CD1c-positive myeloid dendritic cell (primary cell): ENCODE results near the gene NYNRIN.

ENCODE experiments used
- DNase-seq: peaks from one replicate; pipeline ENCODE4 v3.0.0-alpha.2; 2016; ENCODE audit errors: extremely low spot score

Gene NYNRIN

DNA sequence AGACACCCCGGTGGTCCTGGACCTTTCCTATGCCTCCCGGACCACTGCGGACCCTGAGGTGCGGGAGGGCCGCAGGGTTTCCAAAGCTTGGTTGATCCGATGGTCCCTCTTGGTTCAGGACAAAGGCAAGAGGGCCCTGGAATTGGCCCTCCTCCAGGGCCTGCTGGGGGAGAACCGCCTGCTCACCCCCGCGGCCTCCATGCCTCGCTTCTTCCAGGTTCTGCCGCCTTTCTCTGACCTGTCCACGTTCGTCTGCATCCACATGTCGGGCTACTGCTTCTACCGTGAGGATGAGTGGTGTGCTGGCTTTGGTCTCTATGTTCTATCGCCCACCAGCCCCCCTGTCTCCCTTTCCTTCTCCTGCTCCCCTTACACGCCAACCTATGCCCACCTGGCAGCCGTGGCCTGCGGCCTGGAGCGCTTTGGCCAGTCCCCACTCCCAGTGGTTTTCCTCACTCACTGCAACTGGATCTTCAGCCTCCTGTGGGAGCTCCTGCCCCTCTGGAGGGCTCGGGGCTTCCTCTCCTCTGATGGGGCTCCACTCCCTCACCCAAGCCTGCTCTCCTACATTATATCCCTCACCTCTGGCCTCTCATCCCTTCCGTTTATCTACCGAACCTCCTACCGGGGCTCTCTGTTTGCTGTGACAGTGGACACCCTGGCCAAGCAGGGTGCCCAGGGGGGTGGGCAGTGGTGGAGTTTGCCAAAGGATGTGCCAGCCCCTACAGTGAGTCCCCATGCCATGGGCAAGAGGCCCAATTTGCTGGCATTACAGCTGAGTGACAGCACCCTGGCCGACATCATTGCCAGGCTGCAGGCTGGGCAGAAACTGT, 16.8 kb downstream of the NYNRIN start:
- DNase-seq = no peak

DNA sequence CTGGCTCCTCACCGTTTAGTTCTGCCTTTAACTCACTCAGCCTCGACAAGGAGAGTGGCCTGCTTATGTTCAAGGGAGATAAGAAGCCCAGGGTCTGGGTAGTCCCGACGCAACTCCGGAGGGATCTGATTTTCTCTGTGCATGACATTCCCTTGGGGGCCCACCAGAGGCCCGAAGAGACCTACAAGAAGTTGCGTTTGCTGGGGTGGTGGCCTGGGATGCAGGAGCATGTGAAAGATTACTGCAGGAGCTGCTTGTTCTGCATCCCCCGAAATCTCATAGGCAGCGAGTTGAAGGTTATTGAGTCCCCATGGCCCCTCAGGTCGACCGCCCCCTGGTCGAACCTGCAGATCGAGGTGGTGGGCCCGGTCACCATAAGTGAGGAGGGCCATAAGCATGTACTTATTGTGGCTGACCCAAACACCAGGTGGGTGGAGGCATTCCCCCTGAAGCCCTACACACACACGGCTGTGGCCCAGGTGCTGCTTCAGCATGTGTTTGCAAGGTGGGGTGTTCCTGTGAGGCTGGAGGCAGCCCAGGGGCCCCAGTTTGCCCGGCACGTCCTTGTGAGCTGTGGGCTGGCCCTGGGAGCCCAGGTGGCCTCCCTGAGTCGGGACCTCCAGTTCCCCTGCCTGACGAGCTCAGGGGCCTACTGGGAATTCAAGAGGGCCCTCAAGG, 17.6 kb downstream of the NYNRIN start:
- DNase-seq = no peak

DNA sequence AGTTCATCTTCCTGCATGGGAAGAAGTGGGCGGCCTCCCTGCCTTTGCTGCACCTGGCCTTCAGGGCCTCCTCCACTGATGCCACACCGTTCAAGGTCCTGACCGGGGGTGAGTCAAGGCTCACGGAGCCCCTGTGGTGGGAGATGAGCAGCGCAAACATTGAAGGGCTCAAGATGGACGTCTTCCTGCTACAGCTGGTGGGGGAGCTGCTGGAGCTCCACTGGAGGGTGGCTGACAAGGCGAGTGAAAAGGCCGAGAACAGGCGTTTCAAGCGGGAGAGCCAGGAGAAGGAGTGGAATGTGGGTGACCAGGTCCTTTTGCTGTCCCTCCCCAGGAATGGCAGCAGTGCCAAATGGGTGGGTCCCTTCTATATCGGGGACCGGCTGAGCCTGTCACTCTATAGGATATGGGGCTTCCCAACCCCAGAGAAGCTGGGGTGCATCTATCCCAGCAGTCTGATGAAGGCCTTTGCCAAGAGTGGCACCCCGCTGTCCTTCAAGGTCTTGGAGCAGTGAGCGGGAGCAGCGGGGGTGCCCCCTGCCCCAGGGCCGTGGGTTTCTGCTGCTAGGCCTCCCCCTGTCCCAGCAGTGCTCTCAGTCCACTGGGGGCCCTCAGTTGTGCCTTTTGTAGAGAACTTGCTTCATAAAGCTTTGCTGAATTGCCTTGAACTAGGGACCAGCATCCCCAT, 18.3 kb downstream of the NYNRIN start:
- DNase-seq = no peak

DNA sequence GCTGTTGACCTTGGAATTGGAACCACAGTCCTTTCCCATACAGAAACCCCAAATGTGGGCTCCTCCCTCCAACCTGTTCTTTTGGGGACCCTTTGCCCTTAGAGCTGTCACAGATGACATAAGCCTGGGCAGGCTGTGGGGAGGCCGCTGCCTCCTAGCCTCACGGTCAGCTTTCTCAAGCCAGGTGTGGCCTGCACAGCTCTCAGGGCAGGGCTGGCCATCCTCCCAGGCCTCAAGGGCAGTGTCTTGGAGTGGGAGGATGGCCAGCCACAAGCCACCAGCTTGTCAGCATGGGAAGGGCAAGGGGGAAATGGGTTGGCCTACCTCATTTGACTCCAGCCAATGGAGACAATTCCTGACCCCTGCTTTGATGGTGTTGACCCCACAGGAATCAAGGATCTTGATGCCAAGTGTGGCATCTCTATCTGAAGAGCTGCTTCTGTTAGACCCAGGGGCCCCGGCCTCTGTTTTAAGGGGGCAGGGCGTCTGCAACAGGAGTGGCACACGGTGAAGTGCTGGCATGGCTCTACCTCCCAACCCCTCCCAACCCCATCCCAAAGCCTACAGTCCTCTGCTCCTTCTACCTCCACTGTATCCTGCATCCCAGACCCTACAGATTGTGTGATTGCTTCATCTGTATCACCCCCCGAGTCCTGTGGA, 19.2 kb downstream of the NYNRIN start:
- DNase-seq = no peak

DNA sequence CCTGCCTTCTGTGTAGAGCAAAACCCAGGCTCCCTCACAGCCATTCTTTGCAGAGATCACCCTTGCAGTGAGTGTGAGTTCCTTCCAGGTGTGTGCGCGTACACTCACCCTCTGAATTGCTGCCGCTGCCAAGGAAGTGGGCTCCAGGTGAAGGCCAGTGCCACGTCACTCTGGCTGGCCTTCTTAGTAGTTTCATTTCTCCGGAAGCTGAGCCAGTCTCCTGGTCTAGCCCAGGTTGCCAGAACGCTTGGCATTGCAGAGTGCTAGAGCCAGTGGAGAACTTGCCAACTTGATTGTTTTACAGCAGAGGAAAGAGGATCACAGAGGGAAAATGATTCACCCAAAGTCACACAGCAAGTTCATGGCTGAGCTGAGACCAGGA, 19.7 kb downstream of the NYNRIN start:
- DNase-seq = no peak

DNA sequence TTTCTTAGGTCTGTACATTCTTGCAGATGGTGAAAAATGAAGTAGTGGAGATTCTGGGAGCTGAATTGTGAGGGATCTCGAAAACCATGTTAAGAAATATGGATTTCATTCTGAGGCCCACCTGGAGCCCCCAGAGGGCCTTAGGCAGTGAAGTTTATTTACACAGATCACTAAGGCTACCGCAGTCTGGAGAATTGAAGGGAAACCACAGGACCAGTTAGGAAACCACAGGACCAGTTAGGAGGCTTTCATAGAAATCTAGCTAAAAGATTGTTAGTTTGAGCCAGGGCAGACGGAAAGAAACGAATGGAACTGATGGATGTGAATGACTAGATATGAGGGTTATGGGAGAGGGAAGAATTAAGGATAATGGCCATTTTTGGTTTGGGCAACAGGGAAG, 23.5 kb downstream of the NYNRIN start:
- no peak for DNase-seq

DNA sequence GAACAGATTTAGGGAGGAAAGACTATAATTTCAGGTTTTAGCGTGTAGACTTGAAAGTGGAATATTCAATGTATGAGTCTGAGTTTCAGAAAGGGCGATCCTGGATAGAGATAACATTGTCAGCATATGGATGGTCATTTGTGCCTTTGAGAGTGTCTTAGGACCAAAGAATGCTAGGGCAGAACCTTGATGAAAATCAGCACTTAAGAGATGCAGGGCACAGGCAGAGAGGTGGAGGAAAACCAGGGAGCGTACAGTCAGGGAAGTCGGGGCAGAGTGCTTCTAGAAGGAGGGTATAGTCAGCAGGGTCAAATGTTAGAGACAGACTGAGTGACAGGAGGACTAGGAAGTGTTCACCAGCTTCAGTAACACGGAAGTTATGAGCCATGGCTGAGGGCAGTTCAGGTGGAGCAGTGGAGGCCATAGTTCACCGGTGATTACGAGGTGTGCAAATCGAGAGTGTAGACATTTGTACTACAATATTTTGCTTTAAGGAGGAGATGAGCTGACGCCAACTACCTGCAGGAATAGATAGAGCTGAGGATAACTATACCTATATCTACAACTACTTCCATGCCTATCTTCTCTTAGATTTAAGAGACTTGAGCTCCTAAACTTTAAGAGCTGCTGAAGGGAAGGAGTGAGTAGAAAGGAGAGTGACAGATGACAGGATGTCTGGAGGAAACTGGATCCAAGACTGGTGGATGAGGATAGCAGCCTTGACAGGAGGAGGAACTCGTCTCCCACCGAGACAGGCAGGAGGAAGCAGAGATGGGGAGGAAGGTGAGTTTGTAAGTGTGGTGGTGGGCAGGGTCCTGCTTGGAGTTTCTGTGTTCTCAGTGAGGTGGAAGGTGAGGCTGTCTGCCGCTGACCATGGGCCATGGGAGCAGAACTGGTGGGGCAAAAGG, 24.1 kb downstream of the NYNRIN start:
- no peak for DNase-seq

DNA sequence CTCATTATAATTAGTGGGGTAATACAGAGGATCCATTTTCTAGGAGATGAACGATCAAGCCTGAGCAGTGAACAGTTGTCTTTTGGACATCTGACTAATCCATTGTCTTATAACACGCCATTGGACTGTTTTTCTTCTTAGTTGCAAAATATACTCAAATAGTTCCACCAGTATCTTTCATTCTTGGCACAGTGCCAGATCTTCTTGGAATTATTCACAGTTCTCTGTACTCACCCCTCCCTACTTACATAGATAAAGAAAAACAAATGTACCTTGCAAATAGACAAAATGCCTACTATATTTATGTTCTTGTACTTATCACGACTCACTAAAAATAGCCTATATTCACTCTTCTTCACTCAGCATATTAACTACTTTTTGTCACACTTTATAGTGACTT, 26.9 kb downstream of the NYNRIN start:
- DNase-seq = peak; percentile 40

DNA sequence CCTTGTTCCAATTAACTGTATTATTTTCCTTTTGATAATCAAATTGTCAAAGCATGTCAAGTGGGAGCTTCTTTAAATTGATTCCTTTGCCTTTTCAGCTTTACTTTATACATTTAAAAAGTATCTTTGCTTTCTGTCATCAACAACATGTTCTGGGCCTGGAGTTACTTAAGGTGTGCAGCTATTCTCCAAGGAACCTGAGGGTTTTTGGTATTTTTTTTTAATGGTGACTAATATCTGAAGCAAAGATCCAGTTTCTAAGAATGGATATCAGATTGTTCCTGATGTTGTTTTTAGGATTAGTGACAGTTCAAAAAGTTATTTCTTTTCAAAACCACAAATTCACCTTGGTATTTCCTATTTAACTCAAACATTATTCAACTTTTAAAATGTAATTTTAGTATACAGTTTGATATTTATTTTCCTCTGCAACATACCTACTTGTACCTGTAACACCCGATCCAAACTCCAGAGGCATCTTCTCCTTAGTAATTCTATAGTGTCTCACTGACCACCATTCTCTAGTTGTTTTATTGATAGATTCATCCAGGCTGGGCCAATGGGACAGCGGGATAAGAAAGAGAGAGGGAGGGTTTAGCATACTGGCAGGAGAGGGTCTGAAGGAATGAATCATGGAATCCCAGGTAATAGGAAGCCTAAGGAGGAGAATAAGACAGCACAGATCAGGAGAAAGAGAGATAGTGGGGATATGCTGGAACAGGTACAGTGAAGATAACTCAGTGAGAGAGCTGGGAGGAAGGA, 27.5 kb downstream of the NYNRIN start:
- DNase-seq = no peak

DNA sequence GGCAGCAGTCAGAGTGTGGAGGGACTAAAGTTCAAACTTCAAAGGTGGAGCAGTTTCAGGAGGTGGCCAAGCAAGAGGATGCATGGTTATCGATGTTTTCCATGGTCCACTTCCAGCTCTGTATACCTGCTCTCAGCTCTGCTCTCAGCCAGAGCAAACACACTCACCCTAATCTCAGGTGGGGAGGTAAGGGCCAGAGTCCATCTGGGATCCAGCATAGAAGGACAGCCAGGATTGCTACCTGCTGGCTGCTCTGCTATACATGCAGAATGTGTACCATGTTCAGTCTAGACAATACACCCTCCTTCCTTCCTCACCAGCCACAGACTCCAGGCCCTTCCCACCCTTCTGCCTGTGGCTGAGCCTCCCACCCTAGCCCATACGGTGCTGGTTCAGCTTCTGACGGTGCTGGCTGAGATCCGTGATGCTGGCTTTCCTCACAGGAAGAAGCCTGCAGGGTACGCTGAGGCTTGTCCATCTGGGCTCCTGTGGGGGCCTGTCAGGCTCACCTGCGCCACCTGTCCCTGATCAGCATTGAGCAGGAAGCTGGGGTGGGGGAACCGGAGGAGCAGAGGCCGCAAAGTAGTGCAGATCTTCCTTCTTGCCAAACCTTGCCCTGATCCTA, 28.2 kb downstream of the NYNRIN start:
- no peak for DNase-seq

DNA sequence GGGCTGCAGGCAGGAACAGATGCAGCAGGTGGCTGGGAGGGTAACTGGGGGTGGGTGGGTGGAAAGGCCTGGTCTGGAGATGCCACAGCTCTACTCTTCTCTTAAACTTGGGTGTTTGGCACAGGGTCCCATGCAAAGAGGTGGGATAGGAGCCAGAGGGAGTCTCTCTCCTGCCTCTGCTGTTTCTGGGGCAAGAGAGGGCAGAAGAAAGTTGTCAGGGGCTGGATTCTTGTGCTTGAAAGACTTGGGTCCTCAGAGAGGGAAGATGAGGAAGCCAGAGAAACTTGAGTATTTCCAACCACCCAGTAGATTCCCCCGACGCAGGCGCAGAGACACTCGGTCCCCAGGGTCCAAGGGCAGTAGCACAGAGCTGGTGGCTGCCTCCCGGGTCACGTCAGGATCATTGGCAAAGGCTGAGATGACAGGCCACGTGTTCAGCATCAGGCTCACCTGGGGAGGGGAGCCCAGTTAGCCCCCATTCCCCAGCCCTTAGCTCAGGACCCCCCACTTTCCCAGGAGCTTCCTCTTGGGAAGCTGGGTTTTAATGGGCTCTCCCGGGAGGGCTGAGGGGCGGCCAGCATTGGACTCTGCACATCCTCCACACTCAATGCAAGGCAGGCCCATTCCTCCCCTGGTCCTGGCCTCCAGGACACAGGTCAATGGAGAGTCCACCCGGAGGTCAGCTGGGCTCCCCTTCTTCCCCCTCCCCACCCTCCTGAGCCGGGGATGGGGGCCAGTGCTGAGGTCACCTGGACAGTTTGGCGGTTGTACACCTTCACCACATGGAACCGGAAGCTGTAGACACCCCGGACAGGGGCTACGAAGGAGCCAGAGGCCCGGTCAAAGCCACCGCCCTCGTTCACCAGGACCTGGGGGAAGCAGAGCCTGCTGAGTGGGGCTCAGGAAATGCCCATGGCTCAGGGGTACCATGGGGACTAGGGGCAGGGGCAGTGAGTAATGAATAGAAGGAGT, 29.0 kb downstream of the NYNRIN start:
- no peak for DNase-seq

DNA sequence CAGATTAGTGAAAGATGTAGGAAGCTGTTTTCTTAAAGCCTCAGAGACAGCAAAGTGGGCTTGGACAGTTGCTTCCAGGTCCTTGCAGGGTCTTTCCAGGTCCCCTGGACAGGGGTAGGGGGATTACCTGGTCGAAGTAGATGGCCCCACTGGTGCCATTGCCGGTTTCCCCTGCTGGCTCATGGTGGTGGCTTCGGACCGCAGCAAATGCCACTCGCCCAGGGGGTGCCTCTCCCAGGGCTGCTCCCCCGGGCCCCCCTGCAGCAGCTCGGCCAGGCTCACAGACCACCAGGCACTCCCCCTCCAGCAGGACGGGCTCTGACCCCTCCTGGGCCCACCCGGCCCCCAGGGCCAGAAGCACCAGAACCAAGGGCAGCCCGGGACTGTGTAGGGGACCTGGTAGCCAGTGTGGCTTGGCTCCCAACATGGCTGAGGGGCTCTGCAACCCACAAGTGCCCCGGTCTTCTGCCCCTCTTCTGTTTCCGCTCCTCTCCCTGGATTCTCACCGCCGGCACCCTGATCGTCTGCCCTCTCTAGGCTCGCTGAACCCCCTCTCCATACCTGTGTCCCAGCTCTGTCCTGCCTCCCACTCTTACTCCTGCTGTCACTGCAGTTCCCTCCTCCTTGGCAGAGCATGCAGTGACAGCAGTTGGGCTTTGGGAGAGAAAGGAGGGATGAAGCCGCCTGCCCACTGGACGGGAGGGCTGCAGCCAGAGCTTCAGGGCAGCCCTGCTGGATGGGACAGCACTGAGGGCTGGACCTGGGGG, 30.0 kb downstream of the NYNRIN start:
- no peak for DNase-seq

DNA sequence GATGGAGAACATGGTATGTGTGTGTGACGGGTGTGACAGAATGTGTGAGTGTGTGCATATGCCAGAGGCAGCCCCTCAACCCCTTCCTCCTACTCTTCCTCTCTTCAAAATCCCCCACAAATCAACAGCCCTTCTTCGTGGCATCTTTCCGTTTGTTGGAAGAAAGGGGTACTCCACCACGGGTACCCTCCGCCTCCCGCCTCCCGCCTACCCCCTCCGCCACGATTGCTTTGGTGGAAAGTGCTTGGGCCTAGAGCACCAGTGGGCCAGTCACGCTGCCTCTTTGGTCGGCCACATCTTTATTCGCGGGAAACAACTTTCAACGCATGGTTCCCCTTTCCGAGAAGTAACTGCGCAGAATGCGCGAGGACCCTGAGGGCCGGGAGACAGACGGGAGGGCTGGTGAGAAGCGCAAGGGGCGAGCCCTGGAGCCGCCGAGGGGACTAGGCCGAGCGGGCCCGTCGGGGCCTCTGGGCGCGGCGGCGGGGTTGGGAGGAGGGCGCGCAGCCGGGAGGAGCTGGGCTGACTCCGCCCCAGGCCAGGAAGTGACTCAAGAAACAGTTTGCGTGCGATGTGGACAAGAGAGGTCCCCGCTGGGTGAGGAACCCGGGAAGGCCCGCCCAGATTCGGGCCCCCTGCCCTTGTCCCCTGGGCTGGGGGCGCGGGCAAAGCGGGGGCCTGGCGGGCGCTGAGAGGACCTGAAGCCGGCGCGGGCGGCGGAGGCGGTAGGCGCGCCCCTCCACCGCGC, 30.8 kb downstream of the NYNRIN start, which contains the start of the genes CBLN3 and KHNYN:
Gene CBLN3, minus strand, starts transcription at position 274 of the 748 bp plus-strand sequence. CDS start 614 bp downstream, outside the sequence.
Gene KHNYN, plus strand, starts transcription at position 560 of the 748 bp plus-strand sequence. CDS start 777 bp downstream, outside the sequence.
- DNase-seq = peak; percentile 94

DNA sequence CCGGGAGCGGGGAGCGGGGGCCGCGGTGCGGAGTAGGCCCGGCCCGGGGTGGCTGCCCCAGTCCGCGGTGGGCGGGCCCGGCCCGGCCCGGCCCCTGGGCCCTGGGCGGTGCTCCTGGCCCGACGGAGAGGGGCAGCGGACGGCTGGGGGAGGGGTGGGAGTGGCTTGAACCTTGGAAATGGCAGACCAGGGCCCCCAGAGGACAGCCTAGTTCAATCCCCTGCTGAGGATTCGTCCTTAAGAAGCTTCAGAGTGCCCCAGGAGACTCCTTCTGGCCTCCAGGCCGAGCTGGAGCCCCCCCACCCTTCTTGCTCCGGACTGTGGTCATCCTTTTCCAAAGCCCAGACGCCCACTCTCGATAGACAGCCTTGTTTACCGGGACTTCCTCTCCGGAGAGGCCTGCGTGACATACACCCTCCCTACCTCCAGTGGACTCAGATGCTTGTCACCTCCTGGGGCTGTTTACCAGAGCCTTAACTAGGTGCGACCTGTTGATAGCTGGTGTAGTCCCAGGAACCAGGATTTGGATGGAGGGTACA, 31.4 kb downstream of the NYNRIN start:
- DNase-seq = peak; percentile 84

DNA sequence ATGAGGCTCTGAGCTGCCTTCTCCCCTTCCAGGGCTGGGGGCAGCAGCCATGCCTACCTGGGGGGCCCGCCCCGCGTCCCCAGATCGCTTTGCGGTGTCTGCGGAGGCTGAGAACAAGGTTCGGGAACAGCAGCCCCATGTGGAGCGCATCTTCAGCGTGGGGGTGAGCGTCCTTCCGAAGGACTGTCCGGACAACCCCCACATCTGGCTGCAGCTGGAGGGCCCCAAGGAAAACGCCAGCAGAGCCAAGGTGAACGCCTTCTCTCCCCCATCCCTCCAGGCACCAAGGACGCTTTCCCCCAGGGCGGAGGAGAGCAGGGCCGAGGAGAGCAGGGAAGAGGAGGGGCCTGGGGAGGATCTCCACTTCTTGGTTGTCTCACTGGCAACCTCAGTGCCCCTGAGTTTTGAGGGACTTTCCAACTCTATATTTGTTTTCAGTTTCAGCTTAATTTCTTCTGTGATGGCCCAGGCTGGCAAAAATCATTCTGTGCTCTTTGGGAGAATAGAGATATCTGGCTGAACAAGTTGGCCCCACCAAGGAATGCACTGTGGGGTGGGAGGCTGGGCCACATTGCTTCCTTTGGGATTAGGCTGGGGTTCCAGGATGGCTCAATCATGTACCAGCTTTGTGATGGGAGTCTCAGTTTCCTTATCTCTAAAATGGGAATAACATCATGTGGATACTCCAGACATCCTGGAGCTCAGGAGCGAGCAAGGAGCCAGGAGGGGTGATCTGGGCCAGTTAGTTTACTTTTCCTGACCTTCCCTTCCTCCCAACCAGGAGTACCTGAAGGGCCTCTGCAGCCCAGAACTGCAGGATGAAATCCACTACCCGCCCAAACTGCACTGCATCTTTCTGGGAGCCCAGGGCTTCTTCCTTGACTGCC, 32.1 kb downstream of the NYNRIN start:
- peak; percentile 42 for DNase-seq
